Astrocyte of the cerebellum (primary cell): ENCODE measurements around the gene BAD.

Experiments
- DNase-seq: peaks from one replicate; pipeline ENCODE4 v3.0.0-alpha.2; 2011; ENCODE audit warnings: low read depth
- H3K4me3 ChIP-seq: 2 replicates; pipeline ENCODE4 v1.5.1; 2011; ENCODE audit warnings: mild to moderate bottlenecking, low read depth, low read length, moderate library complexity
- CTCF ChIP-seq: IDR thresholded peaks from 2 replicates; pipeline ENCODE4 v1.5.1; 2012; ENCODE audit warnings: low read length, low read depth, moderate library complexity, mild to moderate bottlenecking; ENCODE audit errors: missing control alignments
- in situ Hi-C: cut with HindIII; loops from 2 replicates; pipeline ENCODE4 v1.10.0; 2017; ENCODE audit warnings: low sequenced_read_pairs

Gene BAD

GRCh38 chr11:64283092-64283491 is 1.4 kb downstream of the BAD start:
- in situ Hi-C loops = no loop called here
- no peak overlapping the region for H3K4me3 ChIP-seq
- no peak for TF ChIP-seq CTCF
- DNase-seq = no peak

- TF ChIP-seq CTCF = no peak
- in situ Hi-C loops = no loop called here
Observed at GRCh38 chr11:64281957-64282770, 2.3 kb downstream of the BAD start.

GRCh38 chr11:64278576-64279190 is 5.8 kb downstream of the BAD start:
- no peak overlapping the region for H3K4me3 ChIP-seq
- no peak for TF ChIP-seq CTCF
- in situ Hi-C loops = loop anchor here (10.0 kb wide), 1 partner anchor 74 kb away; the partner anchor contains the start of gene FERMT3
- DNase-seq = no peak

More at GRCh38 chr11:64281957-64282770, 2.3 kb downstream of the BAD start:
- no peak overlapping the region for H3K4me3 ChIP-seq
- no peak for DNase-seq

GRCh38 chr11:64276653-64277431 is 7.6 kb downstream of the BAD start:
- no peak overlapping the region for H3K4me3 ChIP-seq
- TF ChIP-seq CTCF = no peak
- in situ Hi-C loops = loop anchor here (10.0 kb wide), 1 partner anchor 72 kb away; the partner anchor contains the start of gene FERMT3
- DNase-seq = no peak

- H3K4me3 ChIP-seq = no peak overlapping the region
- DNase-seq = no peak
- in situ Hi-C loops = loop anchor here (10.0 kb wide), 1 partner anchor 71 kb away; the partner anchor contains the start of gene FERMT3
- no peak for TF ChIP-seq CTCF
Observed at GRCh38 chr11:64275841-64276240, 8.6 kb downstream of the BAD start.
